Karpas-422 (cell line): ENCODE results near the gene ADD1. TPM values are rescaled to one million over a fixed set of nuclear protein-coding genes. Genes with fewer than 3 reads are reported as not detected.
"Not testable (repeated sequence)": the region's sequence is repeated elsewhere in the genome, so short reads cannot be mapped to it uniquely, and the experiment has no call there.

ENCODE experiments used
- DNase-seq: peaks from one replicate; pipeline ENCODE4 v3.0.0-alpha.2; 2015
- H2AFZ ChIP-seq: fragments of 200-600 bp; sonication (generic); 2 replicates; pipeline ENCODE4 v1.6.1; 2014; ENCODE audit warnings: antibody characterized with exemption, low read length, mixed read lengths
- H3K27ac ChIP-seq: fragments of 200-600 bp; sonication (generic); 2 replicates; pipeline ENCODE4 v1.5.1; 2014; ENCODE audit warnings: mild to moderate bottlenecking, low read length, moderate library complexity
- H3K27me3 ChIP-seq: fragments of 200-600 bp; sonication (generic); 2 replicates; pipeline ENCODE4 v1.6.1; 2014; ENCODE audit warnings: low read length, mixed read lengths
- H3K36me3 ChIP-seq: fragments of 200-600 bp; sonication (generic); 2 replicates; pipeline ENCODE4 v1.6.1; 2014; ENCODE audit warnings: low read length, mixed read lengths; ENCODE audit not compliant: insufficient read depth
- H3K4me1 ChIP-seq: fragments of 200-600 bp; sonication (generic); 2 replicates; pipeline ENCODE4 v1.6.1; 2014; ENCODE audit warnings: mild to moderate bottlenecking, low read length, mixed read lengths
- H3K4me2 ChIP-seq: fragments of 200-600 bp; sonication (generic); 2 replicates; pipeline ENCODE4 v1.6.1; 2014; ENCODE audit warnings: low read length, low read depth, mild to moderate bottlenecking; ENCODE audit not compliant: poor library complexity, severe bottlenecking
- H3K4me3 ChIP-seq: fragments of 200-600 bp; sonication (generic); 2 replicates; pipeline ENCODE4 v1.5.1; 2014; ENCODE audit warnings: mild to moderate bottlenecking, antibody characterized with exemption, low read length, mixed read lengths
- H3K79me2 ChIP-seq: fragments of 200-600 bp; sonication (generic); 2 replicates; pipeline ENCODE4 v1.6.1; 2014; ENCODE audit warnings: mild to moderate bottlenecking, low read length, mixed read lengths
- H3K9ac ChIP-seq: fragments of 200-600 bp; sonication (generic); 2 replicates; pipeline ENCODE4 v1.6.0; 2014; ENCODE audit warnings: low read length
- H3K9me2 ChIP-seq: fragments of 200-600 bp; sonication (generic), shearing (Covaris generic); replicated peaks from 2 replicates; pipeline ENCODE4 v1.6.0; 2014; ENCODE audit warnings: mild to moderate bottlenecking, low read length, moderate library complexity; ENCODE audit not compliant: insufficient read depth
- H3K9me3 ChIP-seq: fragments of 300-700, 200-600 bp; sonication (generic); 2 replicates; pipeline ENCODE4 v1.6.1; 2014; ENCODE audit warnings: low read length, mixed read lengths
- H4K20me1 ChIP-seq: fragments of 200-600 bp; sonication (generic); 2 replicates; pipeline ENCODE4 v1.6.1; 2014; ENCODE audit warnings: mild to moderate bottlenecking, antibody characterized with exemption, low read length, low read depth; ENCODE audit not compliant: insufficient read depth
- total RNA-seq: library from RNA; depleted of rRNA; stranded (reverse); fragments of >200 nt; shearing (Covaris generic); gene quantifications from 2 replicates; pipeline ENCODE4 v1.2.3, GENCODE V29; 2014; ENCODE audit warnings: low replicate concordance

ADD1 gene
- total RNA-seq, 1 experiment from 2014 or later, result 69.7 TPM

GRCh38 chr4:2954358-2955185 lies 110.9 kb downstream of the ADD1 start:
- Histone ChIP-seq H3K79me2 (peaks cover 45% of the 10 kb centered on the region), H3K27ac (no peak overlapping the region)
- DNase-seq, result peak; percentile 56

GRCh38 chr4:2955186-2956044 lies 111.8 kb downstream of the ADD1 start:
- peaks cover 34% of the 10 kb centered on the region for H4K20me1 ChIP-seq
- not testable (repeated sequence) for DNase-seq

More at GRCh38 chr4:2954358-2955185, 110.9 kb downstream of the ADD1 start:
- no peak overlapping the region for H2AFZ ChIP-seq
- H3K4me3 ChIP-seq, result no peak overlapping the region
- no peaks in the 10 kb centered on the region for H3K9me2 ChIP-seq
- H3K27me3 ChIP-seq, result no peaks in the 10 kb centered on the region
- H3K9ac ChIP-seq, result no peak overlapping the region
- H3K36me3 ChIP-seq, result peaks cover 62% of the 10 kb centered on the region
- no peak overlapping the region for H3K4me2 ChIP-seq
- H3K9me3 ChIP-seq, result no peaks in the 10 kb centered on the region
- peaks cover 28% of the 10 kb centered on the region for H4K20me1 ChIP-seq
- no peaks in the 10 kb centered on the region for H3K4me1 ChIP-seq

GRCh38 chr4:2958446-2958845 lies 114.8 kb downstream of the ADD1 start:
- Histone ChIP-seq H3K4me1 (peaks cover 11% of the 10 kb centered on the region), H3K9ac (no peak overlapping the region), H3K9me2 (no peaks in the 10 kb centered on the region), H3K4me2 (no peak overlapping the region), H3K79me2 (peaks cover 64% of the 10 kb centered on the region), H3K9me3 (no peaks in the 10 kb centered on the region), H3K36me3 (peaks cover 48% of the 10 kb centered on the region), H4K20me1 (peaks cover 40% of the 10 kb centered on the region), H3K27me3 (no peaks in the 10 kb centered on the region), H3K4me3 (no peak overlapping the region), H2AFZ (no peak overlapping the region), H3K27ac (no peak overlapping the region)
- DNase-seq, result no peak

More at GRCh38 chr4:2955186-2956044, 111.8 kb downstream of the ADD1 start:
- not testable (repeated sequence) for H3K4me3 ChIP-seq, H3K27ac ChIP-seq, H3K9me2 ChIP-seq, H3K27me3 ChIP-seq, H2AFZ ChIP-seq, H3K4me2 ChIP-seq, H3K4me1 ChIP-seq, H3K9ac ChIP-seq, H3K9me3 ChIP-seq
- peaks cover 62% of the 10 kb centered on the region for H3K36me3 ChIP-seq
- H3K79me2 ChIP-seq, result peaks cover 50% of the 10 kb centered on the region

GRCh38 chr4:2960450-2960849 lies 116.8 kb downstream of the ADD1 start:
- not testable (repeated sequence) for DNase-seq, H3K27me3 ChIP-seq, H2AFZ ChIP-seq, H3K4me3 ChIP-seq, H3K4me2 ChIP-seq, H3K9me3 ChIP-seq, H3K9ac ChIP-seq, H3K27ac ChIP-seq, H3K9me2 ChIP-seq
- Histone ChIP-seq H3K79me2 (peaks cover 64% of the 10 kb centered on the region), H3K4me1 (peaks cover 18% of the 10 kb centered on the region), H3K36me3 (peaks cover 47% of the 10 kb centered on the region), H4K20me1 (peaks cover 44% of the 10 kb centered on the region)

- Histone ChIP-seq H3K9me2 (no peaks in the 10 kb centered on the region), H3K27me3 (no peaks in the 10 kb centered on the region), H3K9me3 (no peaks in the 10 kb centered on the region), H3K4me3 (peak overlapping the region; percentile 81), H2AFZ (no peak overlapping the region), H3K79me2 (peaks cover 56% of the 10 kb centered on the region), H3K4me2 (peak overlapping the region; percentile 94), H3K4me1 (peaks cover 18% of the 10 kb centered on the region), H3K9ac (peak overlapping the region; percentile 92), H4K20me1 (peaks cover 34% of the 10 kb centered on the region), H3K27ac (peak overlapping the region; percentile 64; the same call in 1 of the 2 replicates), H3K36me3 (peaks cover 37% of the 10 kb centered on the region)
- DNase-seq, result no peak
These were observed 117.8 kb downstream of the ADD1 start for GRCh38 chr4:2961421-2961810.

- Histone ChIP-seq H3K4me1 (peaks cover 18% of the 10 kb centered on the region), H3K4me3 (peak overlapping the region; percentile 81), H3K9me2 (no peaks in the 10 kb centered on the region), H3K79me2 (peaks cover 54% of the 10 kb centered on the region), H4K20me1 (peaks cover 31% of the 10 kb centered on the region), H2AFZ (no peak overlapping the region), H3K9ac (peak overlapping the region; percentile 92), H3K27me3 (no peaks in the 10 kb centered on the region), H3K4me2 (peak overlapping the region; percentile 94), H3K9me3 (no peaks in the 10 kb centered on the region), H3K27ac (peak overlapping the region; percentile 64), H3K36me3 (peaks cover 32% of the 10 kb centered on the region)
- peak; percentile 62 for DNase-seq
These were observed 118.3 kb downstream of the ADD1 start for GRCh38 chr4:2961811-2962441.

- Histone ChIP-seq H3K27me3 (no peaks in the 10 kb centered on the region), H3K9ac (peak overlapping the region; percentile 92), H3K4me3 (peak overlapping the region; percentile 81), H4K20me1 (peaks cover 31% of the 10 kb centered on the region), H3K9me2 (no peaks in the 10 kb centered on the region), H3K36me3 (peaks cover 24% of the 10 kb centered on the region), H3K79me2 (peaks cover 48% of the 10 kb centered on the region), H3K27ac (peak overlapping the region; percentile 64), H3K4me2 (peak overlapping the region; percentile 94), H3K4me1 (peaks cover 18% of the 10 kb centered on the region), H3K9me3 (no peaks in the 10 kb centered on the region), H2AFZ (peak overlapping the region; percentile 4; the same call in 1 of the 2 replicates)
- DNase-seq, result peak; percentile 87
These were observed 119.0 kb downstream of the ADD1 start for GRCh38 chr4:2962614-2963174.
